Mucosa of gallbladder (tissue), 1 donor: ENCODE measurements around the gene USP37. TPM values are rescaled to one million over a fixed set of nuclear protein-coding genes. Genes with fewer than 3 reads are reported as not detected.

Experiments
- DNase-seq: peaks from one replicate; pipeline ENCODE4 v3.0.0-alpha.2; 2020; ENCODE audit warnings: low spot score
- total RNA-seq: library from RNA; stranded (reverse); gene quantifications from one replicate; pipeline ENCODE4 v1.2.1, GENCODE V29; 2021
- donor health status: DM: no; HTN: no; CAD: no.

Gene USP37
- total RNA-seq, 1 donor from 2014 or later, result 12.0 TPM

DNA sequence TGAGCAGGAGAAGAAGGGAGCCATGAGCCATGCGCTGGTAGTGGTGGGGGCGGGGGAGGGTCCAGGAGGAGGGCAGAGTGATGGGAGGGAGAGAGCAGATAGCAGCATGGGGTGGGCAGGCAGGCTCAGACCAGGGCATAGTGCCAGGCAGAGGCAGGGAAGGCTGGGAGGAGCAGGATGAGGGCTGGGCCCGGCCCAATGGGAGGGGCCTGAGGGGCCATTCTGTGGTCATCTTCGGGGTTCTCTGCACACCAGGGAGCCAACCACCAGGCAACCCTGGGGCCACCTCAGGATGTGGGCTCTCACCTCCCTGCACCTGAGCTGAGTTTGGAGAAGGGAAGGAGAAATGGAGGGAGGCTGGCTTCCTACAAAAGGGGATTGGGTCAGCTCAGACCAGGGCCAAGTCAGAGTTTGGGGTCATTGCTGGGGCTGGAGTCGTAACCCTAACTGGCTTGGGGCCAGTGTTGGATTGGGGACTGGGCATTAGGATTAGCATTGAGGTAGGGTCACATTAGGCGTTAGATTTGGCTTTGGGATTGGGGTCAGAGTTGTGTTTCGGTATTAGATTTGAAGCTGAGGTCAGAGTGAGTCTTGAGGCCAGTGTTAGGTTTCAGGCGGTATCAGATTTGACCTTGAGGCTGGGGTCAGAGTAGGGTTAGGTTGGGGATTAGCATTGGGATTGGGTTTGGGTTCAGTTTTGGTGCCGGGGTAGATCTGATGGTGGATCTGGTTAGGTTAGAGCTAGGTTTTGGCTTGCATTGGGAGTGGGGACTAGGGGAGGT lies 138.0 kb downstream of the USP37 start:
- DNase-seq, result no peak

DNA sequence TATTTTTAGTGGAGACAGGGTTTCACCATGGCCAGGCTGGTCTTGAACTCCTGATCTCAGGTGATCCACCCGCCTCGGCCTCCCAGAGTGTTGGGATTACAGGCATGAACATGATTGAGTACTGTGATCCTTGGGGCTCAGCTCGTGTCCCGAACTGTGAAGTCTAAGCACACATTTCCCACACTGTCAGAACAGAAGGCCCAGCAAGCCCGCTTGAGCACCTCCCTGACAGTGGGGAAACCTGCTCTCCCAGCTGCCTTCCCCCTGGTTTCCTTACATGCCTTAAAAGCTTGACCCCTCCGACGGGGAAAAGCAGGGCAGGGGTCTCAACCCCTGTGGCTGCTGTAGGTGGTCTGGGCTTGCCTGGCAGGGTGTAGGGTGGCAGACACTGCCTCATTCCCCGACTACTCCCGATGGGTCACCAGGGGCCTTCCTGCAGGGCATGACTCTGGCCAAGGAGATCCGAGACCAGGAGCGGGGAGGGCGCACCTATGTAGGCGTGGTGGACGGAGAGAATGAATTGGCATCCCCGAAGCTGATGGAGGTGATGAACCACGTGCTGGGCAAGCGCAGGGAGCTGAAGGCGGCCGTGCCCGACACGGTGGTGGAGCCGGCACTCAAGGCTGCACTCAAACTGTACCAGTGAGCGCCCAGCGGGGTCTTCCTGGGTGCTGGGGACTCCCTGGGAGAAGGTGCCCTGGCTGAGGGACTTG lies 139.1 kb downstream of the USP37 start:
- no peak for DNase-seq

DNA sequence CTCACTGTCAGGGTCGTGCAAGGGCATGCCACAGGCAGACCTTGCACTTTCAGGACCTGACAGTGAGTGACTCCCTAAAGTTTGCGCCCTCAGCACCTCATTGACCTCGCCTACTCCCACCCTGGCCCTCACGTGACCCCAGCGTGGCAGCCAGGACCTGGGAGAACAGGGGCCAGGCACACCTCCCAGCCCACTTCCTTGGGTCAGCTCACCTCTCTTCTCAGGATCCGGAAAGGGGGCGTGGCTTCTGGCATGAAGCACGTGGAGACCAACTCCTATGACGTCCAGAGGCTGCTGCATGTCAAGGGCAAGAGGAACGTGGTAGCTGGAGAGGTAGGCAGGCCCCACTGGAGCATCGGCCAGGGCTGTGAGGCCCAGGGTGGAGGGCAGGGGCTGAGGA lies 140.4 kb downstream of the USP37 start:
- DNase-seq, result no peak

DNA sequence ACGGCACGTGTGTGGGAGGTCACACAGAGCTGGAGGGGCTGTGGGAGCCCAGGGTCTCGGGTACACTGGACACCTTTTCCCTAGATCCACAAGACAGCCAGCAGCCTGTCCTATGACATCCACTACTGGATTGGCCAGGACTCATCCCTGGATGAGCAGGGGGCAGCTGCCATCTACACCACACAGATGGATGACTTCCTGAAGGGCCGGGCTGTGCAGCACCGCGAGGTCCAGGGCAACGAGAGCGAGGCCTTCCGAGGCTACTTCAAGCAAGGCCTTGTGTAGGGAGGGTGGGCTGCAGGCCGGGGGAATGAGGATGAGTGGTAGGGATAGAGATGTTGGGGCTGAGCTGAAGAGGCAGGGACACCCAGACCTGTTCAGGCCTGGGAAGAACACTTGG lies 142.6 kb downstream of the USP37 start:
- DNase-seq, result no peak

DNA sequence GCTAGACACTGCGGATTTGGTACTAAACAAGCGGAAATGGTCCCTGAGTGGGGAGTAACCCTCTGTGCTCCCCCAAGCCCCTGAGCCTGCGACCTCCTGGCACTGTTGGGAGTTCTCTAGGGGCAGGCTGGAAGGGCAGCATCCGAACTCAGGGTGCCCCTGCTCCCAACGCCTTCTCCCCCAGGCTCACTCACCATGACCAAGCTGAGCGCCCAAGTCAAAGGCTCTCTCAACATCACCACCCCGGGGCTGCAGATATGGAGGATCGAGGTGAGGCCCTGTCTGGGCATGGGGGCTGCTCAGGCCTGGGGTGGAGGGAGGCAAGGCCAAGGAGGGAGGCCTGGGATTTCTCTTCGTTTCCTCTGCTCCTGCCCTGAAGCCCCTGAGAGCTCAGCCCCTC lies 144.6 kb downstream of the USP37 start:
- DNase-seq, result no peak

DNA sequence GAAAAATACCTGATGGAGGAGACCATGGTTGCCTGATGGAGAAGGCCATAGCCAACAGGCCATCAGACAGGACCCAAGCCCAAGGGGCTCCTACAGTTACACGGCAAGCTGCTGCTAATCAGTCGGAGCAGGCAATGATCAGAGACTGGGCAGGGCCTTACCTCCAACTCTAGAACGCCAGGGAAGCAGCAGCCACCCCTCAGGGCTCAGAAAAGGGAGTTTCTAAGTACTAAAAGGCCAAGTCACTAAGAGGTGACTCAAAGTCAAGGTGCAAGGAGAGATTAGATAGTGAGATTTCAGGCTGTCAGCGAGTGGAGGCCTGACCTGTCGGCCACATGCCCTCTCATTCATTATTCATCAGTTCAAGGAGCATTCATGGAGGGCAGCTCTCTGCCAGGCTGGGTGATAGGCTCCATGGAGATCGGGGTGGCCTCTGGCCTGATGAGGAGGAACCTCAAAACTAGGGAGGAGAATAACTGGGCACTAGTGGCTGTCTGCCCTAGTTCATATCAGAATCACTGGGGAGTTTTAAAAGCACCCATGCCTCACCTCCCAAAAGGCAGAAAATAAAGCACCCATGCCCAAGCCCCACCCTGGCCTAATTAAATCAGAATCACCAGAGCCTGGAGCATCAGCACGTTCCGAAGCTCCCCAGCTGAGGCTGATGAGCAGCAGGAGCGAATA lies 145.6 kb downstream of the USP37 start:
- no peak for DNase-seq

DNA sequence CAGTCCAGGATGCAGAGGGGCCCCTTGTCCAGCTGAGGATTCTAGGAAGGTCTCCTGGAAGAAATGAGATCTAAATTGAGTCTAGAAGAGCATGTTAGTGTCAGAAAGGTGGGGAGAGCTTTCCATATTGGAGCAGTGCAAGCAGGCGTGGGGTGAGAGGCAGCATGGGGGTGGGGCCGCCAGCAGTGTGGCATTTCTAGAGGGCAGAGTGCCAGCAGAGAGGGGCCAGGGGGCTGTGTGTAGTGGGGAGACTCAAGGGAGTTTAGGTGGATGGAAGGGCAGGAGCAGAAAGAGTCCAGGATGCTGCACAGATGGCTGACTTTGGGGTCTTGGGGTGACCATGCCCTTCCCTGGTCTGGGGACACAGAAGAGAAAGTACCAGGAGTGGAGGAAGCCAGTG lies 147.1 kb downstream of the USP37 start:
- DNase-seq, result no peak

DNA sequence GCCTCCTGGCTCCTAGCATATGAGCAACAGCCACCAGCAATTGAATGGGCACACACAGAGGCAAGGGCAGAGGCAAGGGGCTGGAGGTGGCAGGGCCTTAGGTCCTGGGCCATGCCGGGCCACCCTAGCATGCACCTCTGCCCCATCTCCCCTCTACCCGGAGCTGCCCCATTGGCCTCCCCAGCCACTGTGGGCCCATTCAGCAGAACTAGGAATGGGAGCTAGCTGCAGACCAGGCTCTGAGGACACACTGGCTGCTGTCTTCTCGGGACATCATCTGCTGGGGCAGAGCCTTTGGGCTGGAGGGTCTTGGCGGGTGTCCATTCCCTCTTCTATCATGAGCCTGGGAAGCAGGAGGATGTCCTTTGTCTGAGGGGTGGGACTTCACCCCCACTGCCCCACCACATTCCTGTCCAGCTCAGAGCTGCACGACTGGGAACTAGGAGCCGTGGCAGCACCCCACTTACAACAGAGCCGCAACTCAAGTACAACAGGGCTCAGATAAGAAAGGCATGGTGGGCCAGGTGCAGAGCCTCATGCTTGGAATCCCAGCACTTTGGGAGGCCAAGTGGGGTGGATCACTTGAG lies 148.4 kb downstream of the USP37 start:
- DNase-seq, result no peak

DNA sequence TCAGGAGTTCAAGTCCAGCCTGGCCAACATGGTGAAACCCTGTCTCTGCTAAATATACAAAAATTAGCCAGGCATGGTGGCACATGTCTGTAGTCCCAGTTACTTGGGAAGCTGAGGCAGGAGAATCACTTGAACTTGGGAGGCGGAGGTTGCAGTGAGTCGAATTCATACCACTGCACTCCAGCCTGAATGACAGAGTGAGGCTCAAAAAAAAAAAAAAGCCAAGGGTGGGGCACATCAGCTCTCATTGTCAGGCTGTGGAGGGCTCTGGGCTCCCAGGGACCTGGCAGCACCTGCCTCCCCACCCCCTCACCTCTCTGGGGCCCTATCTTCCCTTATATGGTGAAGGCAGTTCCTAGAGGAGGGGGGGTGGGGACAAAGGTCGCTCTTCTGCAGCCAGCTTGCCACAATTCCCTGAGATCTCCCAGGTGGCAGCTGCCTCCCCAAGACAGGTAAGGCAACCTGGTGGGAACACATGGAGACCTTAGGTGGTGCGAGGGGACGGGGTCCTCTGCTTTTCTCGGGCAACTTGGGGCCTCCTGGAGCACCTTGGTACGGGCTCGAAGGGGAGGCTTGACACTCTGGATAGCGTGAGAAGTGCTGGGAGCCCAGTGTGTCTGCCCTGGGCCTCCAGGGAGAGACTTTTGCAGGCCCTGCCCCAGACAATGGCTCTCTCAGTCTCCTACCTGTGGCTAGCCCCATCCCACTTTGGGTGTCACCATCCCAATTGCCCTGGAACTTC lies 149.3 kb downstream of the USP37 start, which contains the start of gene VIL1:
Gene VIL1 (plus strand): TSS at position 407 of the 742 bp plus-strand sequence. CDS start 4,656 bp downstream, outside the sequence.
- peak; percentile 90 for DNase-seq

DNA sequence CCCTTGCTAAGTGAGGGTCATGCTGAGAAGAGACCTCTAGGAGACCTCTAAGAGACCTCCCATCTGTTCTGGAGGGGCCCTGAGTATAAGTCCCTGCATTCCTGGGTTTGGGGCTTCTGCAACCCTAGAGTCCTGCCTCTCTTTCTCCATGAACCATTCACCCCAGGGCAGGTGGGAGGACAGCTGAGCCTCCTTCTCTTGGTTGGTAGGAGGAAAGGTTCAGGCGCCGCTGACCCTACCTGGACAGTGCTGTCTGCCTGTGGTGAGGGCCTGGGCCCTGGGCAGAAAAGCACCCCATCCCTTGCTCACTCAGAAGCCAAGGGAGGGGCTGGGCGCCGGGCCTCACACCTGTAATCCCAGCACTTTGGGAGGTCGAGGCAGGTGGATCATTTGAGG lies 149.8 kb downstream of the USP37 start:
- DNase-seq, result no peak

DNA sequence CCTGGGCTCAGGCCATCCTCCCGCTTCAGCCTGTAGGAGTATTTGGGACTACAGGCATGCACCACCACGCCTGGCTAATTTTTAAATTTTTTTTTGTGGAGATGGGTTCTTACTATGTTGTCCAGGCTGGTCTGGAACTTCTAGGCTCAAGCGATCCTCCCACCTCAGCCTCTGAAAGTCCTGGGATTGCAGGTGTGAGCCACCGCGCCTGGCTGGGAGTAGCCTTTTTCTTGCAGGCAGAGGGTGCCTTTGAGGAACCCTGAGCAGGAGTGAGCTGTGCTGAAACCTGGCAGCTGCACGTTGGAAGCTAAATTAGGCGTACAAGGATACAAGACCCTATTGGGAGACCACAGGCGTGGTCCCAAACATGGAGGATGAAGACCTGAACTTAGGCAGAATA lies 160.4 kb downstream of the USP37 start:
- DNase-seq, result no peak

DNA sequence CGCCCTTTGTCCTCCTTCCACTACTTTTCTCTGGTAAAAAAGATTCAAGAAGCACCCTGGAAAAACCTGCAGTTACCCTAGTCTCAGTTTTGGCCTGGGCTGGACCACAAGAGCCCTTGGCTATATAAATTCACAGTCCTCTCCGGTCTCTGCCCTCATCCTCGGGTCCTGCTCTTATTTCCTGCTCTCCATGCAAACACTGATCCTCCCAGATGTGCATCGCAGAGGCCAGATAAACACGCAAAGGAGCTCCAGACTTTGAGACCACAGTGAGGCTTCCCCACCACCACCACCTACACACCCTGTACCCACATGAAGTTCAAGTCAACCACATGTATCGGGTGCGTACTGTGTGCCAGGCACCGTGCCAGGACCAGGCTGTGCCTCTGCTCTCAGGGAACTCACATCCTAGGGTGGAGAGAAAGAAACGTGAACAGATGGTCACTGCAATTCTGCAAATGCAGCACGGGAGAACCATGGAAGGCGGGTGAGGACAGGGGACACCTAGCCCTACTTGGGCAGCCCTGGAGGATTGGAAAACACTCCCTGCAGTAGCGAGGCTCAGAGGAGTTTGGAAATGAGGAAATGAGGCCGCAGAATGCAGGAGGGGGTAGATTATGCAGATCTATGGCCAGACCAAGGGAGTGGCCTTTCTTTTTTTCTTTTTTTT lies 161.1 kb downstream of the USP37 start:
- peak; percentile 74 for DNase-seq

DNA sequence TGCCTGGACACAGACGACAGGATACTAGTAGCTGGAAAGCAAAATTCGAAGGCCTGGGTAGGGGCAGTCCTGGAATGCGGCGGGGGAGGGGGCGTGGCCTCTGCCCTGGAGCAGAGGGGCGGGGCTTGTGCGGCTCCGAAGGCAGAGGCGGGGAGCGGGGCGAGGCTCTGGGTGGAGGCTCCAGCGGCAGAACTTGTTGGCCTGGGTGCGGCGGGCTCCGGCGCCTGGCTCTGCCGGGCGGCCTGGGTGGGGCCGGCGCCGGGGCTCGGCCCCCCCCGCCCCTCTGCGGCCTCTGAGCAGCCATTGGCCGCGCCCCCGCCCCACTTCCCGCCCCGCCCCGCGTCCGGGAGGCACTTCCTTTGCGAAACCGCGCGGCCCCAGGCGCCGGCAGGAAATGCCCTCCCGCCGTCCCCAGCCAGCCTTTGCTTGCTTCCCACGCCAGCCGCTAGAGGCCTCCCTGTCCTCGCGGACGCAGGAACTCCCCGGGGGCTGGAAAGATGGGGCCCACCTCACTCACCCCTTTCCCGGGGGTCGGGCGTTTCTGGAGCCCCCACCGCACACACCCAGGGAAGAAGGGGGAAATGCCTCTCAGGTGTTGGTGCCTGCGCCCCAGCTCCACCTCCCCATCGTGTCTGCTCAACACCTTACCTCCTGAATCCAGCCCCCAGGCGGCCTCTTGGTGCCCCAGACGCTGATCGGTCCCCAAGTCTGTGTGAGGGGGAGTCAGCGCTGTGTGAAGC lies 161.8 kb downstream of the USP37 start:
- peak; percentile 96 for DNase-seq

DNA sequence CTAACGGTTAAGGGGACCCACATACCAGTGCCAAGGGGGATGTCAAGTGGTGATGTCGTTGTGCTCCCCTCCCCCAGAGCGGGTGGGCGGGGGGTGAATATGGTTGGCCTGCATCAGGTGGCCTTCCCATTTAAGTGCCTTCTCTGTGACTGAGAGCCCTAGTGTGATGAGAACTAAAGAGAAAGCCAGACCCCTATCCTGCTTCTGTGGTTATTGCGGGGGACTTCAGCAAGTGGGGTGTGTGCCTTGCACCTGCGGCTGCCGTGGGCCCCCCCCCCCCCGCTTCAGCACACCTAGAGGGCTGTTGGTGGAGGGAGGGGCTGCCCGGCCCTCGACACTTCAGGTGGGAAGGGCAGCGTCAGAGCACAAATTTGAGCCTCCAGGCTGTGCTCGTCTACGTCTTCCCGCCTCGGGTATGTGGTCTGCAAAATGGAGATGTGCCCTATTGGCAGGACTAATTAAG lies 162.4 kb downstream of the USP37 start:
- DNase-seq, result no peak

DNA sequence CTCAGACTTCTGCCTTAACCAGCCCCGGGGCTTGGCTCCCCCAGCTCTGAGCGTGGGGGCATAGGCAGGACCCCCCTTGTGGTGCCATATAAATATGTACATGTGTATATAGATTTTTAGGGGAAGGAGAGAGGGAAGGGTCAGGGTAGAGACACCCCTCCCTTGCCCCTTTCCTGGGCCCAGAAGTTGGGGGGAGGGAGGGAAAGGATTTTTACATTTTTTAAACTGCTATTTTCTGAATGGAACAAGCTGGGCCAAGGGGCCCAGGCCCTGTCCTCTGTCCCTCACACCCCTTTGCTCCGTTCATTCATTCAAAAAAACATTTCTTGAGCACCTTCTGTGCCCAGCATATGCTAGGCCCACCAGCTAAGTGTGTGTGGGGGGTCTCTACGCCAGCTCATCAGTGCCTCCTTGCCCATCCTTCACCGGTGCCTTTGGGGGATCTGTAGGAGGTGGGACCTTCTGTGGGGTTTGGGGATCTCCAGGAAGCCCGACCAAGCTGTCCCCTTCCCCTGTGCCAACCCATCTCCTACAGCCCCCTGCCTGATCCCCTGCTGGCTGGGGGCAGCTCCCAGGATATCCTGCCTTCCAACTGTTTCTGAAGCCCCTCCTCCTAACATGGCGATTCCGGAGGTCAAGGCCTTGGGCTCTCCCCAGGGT lies 162.9 kb downstream of the USP37 start:
- DNase-seq, result no peak

DNA sequence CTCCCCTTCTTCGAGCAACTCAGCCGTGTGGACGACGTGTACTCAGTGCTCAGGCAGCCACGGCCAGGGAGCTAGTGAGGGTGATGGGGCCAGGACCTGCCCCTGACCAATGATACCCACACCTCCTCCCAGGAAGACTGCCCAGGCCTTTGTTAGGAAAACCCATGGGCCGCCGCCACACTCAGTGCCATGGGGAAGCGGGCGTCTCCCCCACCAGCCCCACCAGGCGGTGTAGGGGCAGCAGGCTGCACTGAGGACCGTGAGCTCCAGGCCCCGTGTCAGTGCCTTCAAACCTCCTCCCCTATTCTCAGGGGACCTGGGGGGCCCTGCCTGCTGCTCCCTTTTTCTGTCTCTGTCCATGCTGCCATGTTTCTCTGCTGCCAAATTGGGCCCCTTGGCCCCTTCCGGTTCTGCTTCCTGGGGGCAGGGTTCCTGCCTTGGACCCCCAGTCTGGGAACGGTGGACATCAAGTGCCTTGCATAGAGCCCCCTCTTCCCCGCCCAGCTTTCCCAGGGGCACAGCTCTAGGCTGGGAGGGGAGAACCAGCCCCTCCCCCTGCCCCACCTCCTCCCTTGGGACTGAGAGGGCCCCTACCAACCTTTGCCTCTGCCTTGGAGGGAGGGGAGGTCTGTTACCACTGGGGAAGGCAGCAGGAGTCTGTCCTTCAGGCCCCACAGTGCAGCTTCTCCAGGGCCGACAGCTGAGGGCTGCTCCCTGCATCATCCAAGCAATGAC lies 163.6 kb downstream of the USP37 start:
- DNase-seq, result no peak

DNA sequence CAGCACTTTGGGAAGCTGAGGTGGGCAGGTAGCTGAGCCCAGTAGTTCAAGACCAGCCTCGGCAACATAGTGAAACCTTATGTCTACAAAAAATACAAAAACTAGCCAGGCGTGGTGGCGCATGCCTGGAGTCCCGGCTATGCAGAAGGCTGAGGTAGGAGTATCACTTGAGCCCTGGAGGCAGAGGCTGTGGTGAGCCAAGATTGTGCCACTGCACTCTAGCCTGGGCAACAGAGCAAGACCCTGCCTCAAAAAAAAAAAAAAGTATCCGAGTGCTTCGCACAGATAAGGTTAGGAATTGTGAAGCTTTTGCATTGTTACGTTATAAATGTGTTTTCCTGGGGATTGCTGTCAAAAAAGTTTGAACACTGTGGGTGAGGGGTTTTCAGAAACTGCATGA lies 164.3 kb downstream of the USP37 start:
- no peak for DNase-seq

DNA sequence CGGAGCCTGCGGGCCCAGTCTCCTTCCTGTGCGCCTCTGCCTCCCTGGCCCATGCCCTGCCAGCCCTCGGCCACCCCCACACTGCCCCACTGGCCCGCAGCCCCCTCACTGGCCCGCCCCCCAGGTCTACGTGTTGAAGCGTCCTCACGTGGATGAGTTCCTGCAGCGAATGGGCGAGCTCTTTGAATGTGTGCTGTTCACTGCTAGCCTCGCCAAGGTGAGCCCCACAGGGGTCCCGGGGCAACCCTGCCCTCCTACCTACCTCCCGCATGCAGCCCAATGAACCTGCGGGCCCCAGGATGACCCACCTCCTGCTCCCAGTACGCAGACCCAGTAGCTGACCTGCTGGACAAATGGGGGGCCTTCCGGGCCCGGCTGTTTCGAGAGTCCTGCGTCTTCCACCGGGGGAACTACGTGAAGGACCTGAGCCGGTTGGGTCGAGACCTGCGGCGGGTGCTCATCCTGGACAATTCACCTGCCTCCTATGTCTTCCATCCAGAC lies 165.2 kb downstream of the USP37 start:
- no peak for DNase-seq

DNA sequence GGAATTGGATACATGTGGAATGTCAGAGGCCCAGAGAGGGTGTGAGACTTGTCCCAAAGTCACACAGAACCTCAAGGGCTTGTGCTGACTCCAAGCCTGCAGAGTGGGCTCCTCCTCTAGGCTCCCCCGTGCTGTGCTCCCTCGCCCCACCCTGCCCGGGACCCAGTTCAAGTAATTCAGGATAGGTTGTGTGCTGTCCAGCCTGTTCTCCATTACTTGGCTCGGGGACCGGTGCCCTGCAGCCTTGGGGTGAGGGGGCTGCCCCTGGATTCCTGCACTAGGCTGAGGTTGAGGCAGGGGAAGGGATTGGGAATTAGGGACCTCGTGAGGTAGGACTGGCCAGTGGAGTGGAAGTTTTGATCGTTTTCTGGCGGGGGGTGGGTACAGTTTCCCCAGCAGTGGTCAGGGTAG lies 165.7 kb downstream of the USP37 start:
- no peak for DNase-seq
